ENCODE results near the gene RPSA. TPM values are rescaled to one million over a fixed set of nuclear protein-coding genes. Genes with fewer than 3 reads are reported as not detected.

The RPSA gene
- polyA plus RNA-seq, 5 donors: 1,704 to 2,078 (median 2,000) TPM

DNA sequence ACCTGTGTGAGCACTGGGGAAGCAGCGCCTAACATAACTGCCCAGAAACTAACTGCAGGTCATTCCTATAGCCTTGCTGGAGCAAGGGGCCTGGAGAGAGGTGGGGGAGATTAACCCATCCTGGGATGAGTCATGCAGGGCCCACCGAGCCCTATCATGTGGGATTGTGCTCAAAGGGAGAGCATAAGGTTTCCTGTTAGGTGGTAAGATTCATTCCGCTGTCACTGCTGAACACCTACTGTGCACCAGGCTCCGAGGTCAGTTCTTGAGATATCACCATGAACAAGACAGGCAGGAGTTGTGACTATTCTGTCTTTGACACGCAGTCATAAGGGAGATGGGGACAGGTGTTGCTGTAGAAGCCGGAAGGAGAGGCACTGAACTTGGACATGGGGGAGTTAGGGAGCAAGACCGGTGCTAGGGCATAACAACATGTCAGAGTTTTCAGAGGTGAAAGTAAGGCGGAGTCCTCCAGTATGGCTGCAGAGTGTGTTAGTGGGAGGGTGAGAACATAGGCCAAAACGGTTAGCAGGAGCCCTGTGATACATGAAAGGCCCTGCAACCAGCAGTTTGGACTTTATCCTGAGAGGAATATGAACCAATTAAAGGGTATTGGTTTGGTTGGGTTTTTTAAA, 20.9 kb upstream of the RPSA start:
- no peak for DNase-seq

DNA sequence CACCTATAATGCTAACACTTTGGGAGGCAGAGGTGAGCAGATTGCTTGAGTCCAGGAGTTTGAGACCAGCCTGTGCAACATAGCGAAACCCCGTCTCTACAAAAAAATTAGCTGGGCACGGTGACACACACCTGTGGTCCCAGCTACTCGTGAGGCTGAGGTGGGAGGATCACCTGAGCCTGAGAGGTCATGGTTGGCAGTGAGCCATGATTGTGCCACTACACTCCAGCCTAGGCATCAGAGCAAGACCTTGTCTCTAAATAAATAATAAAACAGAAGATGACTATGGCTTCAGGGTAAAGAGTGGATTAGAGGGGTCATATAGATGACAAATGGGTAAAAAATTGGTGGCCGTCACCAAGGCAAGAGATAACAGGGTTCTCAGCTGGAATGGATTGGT, 20.2 kb upstream of the RPSA start:
- DNase-seq: no peak

DNA sequence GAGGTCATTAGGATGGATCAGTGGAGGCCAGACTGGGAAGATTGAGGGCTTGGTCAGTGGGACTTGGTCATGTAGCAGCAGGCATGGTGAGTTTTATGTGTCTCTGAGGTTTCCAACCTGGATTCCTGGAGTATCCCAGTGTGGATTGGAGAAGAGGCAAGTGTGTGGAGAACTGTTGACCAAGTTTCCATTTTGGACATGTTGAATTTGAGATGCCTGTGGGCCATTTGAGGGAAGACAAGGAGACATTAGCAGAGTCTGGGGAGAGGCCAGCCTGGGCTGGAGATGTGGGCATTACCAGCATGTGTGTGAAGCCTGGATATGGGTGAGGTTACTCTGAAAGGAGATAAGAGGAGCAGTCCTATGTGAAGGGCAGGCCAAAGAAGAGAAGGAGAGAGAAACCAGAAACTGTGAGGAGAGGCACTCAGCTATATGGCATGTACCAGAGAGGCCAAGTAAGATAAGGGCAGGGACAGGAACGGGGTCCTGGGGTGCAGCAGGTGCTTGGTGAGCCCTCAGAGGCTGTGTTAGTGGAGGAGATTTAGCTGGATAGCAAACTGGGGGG, 19.0 kb upstream of the RPSA start:
- no peak for DNase-seq

DNA sequence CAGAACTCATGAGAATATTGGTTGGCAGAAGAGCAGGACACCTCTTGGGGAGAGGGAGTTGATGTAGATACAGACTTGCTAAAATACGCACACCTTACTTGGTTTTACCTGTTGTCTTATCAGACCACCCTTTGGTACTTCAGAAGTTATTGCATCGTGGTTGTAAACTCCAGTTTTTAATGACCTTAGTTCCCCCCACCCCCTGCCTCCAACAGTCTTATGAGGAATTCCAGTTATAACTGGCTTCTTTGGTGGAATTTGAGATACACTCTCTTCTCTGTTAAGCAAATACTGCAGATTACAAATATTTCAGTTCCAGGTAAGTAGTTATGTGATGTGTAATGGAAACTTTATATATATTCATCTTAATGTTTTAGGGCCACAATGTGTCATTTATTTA, 18.4 kb upstream of the RPSA start:
- DNase-seq: no peak

DNA sequence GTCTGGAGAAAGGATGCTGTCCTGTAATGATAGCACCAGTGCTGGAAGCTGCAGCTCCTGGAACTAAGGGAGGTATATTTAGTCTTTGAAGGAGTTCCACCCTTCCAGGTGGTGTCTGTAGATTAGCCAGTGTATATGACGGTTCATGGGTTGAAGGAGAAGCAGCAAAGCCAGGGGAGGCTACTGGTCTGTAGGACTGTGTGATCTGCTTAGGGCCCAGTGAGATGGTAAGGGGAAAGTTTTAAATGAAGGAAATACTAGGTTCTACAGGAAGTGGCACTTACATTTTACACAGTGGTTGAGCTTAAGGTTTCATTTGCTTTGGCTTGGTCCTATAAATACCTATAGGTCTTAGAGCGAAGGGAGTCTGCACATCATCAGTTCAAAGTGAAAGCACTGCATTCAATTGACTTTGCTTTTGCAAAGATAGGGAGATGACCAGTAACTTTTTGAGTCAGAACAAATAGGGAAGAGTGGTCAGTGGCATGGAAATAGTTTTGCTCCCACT, 17.7 kb upstream of the RPSA start:
- DNase-seq: no peak

DNA sequence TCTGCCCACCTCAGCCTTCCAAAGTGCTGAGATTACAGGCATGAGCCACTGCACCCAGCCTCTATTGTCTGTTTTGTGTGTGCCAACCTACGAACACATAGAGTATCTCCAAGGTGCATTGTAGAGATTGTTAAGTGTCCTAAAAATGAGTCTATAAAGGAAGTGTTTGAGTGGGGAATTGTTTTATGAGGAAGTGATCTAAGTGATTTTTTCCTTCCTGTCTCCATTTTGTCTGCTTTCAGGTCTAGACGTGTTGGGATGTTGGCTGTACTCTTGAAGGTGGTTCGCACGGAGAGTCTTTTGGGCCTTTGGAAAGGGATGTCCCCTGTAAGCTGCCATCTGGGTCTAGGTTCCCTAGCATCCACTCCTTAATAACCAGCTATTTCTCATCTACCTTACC, 16.3 kb upstream of the RPSA start:
- no peak for DNase-seq

DNA sequence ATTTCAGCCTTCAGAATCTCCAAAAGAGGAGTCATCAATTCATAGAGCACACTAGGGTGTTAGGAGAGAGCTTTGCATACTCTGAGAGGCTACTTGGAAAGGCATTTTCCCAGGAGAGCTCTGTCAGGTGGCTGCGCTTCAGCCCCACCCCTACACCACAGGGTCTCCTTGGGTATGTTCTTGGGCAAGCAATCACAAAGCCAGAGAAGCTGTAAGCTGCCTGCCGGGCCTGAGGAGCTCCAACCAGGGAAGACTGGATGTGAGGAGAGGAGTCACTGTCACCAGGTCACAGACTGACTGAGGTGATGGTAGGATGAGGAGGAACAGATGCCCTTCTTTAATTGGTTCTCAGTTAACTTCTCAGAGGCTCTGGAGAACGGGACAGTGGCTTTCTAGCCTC, 9.8 kb upstream of the RPSA start:
- no peak for DNase-seq

DNA sequence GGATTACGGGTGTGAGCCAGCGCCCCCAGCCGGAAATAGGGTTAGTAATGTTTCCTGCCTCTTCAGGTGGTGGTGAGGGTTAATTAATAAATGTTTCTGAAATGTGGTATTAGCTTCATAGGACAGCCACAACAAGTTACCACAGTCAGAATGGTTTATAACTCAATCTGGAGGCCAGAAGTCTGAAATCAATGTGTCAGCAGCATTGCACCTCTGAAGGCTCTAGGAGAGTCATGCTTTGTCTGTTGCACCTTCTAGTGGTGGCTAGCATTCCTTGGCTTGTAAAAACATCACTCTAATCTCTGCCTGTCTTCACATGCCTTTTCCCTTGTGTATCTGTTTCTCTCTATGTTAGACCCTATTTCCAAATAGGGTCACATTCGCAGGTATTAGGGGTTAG, 7.8 kb upstream of the RPSA start:
- no peak for DNase-seq

DNA sequence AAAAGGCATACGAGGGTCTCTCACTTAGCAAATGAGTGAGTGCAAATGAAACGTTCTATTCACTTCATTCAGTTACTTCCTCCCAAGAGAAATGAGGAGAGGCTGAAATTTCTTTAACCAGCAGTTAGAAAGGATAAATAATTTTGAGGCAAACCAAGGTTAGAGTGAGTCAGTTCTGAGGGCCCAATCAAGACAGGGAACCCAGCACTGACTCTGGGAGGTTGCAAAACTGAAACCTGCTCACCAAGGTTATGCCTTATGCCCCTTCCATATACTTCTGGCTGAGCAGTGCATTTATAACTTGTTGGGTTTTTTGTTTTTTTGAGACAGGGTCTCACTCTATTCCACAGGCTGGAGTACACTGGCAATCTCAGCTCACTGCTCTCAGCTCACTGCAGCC, 4.5 kb upstream of the RPSA start:
- no peak for DNase-seq

DNA sequence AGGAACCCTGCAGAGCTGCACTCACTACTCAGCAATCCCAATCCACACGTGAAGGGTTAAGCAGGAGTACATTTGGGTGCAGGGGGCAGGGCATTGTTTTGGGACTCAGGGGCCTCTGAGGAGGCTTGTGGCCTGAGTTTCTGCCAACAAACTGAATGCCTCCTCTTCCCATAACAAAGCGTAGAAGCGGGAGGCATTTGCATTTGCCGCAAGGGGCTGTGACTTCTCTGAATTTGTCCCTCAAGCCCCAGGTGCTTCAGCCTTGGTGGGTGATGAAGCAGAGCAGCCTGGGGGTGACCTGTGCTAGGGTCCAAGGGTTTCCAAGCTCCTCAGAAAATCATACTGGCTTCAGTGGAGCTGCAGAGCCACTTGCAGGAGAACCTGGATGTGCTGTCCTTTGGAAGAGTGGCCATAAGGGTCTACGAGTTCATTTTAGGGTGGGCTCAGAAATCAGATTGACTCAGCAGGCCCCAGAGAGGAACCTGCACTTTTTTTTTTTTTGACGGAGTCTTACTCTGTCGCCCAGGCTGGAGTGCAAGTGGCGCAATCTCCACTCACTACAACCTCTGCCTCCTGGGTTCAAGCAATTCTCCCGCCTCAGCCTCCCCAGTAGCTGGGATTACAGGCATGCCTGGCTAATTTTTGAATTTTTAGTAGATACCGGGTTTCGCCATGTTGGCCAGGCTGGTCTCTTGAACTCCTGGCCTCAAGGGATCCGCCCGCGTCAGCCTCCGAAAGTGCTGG, 1.4 kb upstream of the RPSA start:
- DNase-seq: no peak

DNA sequence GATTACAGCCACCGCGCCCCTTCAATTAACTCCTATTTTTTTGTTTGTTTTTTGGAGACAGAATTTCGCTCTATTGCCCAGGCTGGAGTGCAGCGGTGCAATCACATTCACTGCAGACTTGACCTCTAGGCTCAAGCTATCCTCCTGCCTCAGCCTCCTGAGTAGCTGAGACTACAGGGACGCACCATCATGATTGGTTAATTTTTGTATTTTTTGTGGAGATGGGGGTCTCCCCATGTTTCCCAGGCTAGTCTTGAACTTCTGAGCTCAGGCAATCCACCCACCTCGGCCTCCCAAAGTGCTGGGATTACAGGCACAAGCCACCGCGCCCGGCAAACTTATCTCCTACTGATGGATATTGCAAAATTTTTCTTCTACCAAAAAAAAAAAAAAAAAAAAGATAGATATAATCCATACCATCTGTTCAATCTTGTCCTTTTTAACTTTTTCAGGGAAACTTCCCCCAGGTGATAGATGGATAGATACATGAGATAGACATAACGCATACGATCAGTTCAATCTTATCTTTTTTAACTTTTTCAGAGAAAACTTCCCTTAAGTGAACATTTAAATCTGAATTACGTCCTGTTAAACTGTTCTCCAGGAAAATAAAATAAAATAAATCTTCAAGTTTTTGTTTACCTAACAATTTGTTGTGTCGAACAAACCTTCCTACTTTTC, 693 bp upstream of the RPSA start:
- no peak for DNase-seq

DNA sequence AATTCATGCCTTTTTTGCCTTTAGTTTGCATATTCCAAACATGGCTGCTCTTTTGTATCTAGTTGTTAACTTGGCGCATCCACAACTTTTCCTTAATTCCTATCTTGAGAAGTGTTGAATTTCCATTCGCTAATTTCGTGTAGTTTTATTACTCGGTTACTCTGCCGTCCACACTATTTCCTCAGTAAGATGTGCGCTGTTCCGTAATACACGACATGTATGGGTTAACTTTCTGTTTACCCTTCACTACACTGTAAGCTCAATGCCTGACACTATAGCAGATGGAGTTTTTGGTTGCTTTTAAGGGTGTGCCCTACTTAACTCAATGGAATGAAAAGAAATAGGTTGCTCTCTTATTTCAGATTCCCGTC, 724 bp downstream of the RPSA start:
- no peak for DNase-seq

DNA sequence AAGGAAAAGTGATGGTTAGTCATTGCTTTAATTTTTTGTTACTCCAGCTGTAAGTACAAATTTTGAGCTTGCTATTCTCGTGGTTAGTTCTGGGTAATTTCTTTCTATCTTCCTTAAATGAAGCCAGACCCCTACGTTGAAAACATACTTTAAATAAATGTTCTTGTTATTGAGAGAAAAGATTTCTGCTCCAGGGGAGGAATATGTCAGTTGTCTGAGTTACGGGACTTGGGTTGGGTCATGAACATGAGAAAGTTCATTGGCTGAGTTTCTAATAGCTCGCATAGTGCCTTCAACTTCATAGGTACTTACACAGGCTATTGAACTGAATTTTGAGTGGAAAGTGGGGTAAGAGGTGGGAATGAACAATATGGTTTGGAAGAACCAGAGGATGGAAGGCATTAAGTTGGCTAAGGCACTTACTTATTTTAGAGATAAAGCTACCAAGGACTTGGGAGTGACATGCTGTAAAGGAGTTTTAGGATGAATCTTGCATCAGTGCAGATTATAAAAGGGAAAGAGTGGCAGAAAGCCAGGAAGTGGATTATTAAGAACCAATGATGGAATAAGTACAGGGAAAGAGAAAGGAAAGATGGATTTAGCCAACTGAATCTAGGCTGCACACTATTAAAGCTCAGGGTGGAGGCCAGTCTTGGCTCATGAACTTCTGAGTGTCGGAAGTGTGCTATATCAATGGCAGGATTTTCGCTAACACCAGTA, 1.4 kb downstream of the RPSA start:
- no peak for DNase-seq

DNA sequence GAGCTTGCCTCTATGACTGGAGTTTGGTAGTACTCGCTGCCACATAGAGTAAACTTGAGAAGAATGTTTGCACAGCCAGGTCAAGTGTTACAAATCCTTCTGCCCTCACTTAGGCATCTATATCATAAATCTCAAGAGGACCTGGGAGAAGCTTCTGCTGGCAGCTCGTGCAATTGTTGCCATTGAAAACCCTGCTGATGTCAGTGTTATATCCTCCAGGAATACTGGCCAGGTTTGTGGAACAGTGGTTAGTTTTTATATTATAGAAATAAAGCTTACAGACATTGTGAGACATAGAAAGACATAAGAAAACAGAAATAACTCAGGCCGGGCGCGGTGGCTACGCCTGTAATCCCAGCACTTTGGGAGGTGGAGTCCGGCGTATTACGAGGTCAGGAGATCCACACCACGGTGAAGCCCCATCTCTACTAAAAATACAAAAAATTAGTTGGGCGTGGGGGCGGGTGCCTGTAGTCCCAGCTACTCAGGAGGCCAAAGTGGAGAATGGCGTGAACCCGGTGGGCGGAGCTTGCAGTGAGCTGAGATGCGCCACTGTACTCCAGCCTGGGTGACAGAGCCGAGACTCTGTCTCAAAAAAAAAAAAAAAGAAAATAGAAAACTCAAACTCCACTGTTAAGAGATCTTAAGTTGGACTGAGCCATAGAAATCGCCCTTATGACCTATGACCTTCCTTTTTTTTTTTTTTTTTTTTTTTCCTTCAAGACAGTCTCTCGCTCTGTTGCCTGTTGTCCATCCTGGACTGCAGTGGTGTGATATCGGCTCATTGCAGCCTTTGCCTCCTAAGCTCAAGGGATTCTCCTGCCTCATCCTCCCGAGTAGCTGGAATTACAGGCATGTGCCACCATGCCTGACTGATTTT, 2.2 kb downstream of the RPSA start:
- no peak for DNase-seq

DNA sequence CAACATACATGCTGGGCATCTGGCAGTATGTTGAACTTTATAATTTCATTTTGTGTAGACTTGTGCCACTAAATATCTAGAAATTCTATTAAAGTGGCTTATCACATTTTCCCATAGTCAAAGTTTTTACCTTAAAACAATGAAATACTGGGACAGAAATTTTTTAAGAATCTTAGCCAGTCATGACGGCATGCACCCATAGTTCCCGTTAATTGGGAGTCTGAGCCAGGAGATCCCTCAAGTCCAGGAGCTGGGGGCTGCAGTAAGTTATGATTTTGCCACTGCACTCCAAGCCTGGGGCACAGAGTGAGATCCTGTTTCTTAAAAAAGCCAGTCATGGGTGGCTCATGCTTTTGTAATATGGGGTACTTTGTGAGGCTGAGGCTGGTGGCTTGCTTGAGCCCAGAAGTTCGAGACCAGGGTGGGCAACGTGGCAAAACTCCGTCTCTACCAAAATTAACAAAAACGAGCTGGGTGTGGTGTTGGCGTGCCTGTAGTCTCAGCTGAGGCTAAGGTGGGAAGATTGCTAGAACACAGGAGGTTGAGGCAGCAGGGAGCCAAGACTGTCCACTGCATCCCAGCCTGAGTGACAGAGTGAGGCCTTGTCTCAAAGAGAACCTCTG, 3.1 kb downstream of the RPSA start:
- no peak for DNase-seq

DNA sequence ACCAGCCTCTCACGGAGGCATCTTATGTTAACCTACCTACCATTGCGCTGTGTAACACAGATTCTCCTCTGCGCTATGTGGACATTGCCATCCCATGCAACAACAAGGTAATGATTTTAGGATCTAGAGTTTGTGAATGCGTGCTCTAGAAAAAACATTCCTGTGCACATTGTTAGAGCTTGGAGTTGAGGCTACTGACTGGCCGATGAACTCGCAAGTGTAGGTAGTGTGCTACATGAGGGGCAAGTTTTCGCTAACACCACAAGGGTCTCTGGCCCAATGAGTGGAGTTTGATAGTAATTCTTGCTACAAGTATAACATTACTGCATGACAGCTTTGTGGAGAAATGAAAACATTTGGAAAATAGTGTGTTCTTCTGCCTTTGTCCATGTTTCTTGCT, 4.4 kb downstream of the RPSA start:
- DNase-seq: no peak

DNA sequence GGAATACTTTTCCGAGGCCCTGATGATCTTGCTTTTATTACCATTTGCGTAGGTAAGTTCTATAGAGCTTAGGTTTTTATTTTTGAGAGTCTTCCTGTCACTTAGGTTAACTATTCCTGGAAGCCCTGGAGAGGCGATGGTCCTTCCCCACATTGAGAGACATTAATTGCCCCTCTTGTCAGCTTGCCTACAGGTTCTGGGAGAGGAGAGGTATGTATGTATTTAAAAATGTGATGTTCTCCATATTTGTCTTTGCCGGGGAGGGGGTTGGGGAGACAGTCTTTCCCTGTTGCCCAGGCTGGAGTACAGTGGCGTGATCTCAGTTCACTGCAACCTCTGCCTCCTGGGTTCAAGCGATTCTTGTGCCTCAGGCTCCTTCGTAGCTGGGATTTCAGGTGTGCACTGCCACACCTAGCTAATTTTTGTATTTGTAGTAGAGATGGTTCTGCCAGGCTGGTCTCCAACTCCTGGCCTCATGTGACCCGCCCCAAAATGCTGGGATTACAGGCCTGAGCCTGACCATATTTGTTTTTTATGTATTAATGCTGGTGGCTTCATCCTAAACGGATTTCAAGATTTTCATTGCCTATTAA, 6.2 kb downstream of the RPSA start:
- DNase-seq: no peak

DNA sequence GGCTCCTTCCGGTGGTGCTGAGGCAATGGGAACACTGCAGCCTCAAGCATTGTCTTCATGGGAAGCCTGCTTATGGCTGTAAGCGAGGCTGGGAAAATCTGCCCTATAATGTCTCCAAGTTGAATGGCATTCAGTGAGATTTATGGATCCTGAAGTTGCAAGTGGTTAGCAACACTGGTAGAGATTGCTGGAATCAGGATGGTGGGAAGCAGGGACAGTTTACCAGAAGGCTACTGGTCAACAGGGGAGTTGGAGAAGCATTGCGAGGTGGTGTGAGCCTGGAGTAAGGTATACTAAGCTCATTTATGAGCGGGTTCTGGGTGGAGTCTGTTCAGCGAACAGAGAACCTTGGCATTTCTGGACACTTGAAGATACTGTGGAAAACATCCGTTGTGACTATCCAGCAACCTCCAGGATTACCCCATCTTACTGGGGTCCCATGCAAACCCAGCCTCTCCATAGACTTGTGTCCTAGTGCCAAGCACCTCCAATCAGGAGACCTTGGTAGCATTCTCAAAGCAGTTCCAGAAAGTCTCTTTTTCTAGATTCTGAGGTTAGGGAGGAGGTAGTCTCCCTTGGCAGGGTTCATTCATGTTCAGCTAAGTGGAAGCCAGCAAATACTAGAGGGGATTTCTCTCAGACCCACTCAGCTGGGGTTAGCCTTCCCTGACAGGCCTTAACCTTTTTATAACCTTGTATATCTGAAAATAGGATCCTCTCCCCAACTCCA, 7.3 kb downstream of the RPSA start:
- DNase-seq: no peak

DNA sequence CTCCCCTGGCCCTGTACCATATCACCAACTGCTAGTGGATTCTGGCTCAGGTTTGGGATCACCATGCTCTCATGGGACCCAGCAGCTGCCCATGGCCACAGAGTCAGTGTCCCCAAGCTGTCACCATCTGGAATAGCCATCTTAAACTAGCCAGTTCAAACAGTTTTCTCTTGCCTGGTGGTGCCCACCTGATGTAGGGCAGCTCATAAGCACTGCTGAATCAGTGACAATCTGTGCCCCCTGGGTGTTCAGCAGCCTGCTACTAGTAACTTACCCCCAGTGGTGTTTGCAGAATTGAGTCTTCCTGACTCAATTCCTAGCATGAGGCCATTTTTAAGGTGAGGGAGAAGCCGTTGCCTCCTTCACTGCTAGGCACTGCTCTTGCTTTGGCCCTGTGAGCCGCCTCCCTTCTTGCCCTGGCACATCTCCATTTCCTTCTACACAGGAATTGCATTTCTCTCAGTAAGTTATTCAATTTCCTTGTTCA, 7.9 kb downstream of the RPSA start:
- DNase-seq: no peak

Data from right lung (tissue), 5 donors.